GM20431 (cell line): Measurements from ENCODE around the gene CCZ1.
"Not testable (repeated sequence)": the region's sequence is repeated elsewhere in the genome, so short reads cannot be mapped to it uniquely, and the experiment has no call there.

Experiments
- in situ Hi-C: fragments of 300-500 bp; cut with MseI, MboI; formaldehyde crosslinking; loops from one replicate; pipeline ENCODE4 v1.15.0; 2020; ENCODE audit warnings: low sequenced_read_pairs; ENCODE audit not compliant: unreplicated experiment

The CCZ1 gene

DNA sequence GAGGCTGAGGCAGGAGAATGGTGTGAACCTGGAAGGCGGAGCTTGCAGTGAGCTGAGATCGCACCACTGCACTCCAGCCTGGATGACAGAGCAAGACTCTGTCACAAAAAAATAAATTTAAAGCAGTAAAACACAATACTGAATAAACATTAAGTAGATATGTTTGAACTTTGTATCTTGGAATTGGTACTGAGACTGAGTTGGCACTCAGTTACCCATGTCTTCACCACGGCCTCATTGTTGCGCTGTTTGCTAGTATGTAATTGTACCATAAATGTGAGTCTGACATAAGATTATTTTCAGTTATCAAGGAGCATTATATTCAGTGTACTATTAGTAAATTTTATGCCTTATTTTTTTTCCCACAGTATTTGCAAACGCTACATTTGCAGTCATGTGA, 6.2 kb downstream of the CCZ1 start:
- in situ Hi-C loops, result not testable (repeated sequence)

DNA sequence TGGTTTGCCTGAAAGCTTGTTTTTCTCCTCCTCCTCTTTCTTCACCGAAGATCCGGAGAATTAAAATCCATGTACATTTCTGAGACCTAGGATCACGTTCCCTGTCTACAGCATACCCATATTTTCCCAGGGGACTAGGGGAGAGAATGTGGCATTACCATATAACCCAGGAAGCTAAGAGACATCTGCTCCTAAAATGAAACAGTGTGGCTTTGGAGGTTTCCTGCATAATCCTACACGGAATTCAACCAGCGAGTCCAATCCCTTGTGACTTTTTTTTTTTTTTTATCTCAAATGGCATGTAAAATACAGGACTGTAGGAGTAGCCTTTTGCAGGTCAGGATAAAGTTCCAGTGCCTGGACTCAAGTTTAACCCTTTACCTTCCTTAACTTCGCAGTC, 10.3 kb downstream of the CCZ1 start:
- in situ Hi-C loops, result not testable (repeated sequence)

DNA sequence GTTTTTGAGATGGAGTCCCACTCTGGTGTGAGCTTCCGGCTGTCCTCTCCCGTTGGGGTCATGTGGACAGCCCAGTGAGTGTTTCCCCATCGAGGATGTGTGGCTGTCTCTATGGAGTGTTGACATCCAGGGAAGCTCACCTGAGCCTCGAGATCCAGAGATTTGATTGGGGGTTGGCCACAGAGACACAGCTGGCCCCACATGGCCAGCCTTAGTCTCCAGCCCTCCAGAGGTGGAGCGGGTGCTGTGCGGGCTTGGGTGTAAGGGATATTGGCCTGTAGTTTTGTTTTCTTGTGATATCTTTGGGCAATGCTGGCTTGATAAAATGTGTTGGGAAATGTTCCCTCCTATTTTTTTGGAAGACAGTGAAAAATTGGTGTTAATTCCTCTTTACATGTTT, 18.0 kb downstream of the CCZ1 start:
- in situ Hi-C loops, result not testable (repeated sequence)

DNA sequence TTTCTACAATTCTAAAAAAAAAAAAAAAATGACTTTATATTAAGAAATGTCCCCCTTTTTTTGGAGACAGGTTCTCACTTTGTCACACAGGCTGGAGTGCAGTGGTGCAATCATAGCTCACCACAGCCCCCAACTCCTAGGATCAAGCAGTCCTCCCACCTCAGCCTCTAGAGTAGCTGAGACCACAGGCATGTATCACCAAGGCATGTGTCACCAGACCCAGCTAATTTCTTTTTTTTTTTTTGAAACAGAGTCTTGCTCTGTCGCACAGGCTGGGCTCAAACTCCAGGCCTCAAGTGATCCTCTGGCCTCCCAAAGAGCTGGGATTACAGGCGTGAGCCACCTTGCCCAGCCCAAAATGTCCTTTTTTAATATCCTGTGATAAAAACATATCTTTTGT, 25.6 kb downstream of the CCZ1 start:
- in situ Hi-C loops, result not testable (repeated sequence)

DNA sequence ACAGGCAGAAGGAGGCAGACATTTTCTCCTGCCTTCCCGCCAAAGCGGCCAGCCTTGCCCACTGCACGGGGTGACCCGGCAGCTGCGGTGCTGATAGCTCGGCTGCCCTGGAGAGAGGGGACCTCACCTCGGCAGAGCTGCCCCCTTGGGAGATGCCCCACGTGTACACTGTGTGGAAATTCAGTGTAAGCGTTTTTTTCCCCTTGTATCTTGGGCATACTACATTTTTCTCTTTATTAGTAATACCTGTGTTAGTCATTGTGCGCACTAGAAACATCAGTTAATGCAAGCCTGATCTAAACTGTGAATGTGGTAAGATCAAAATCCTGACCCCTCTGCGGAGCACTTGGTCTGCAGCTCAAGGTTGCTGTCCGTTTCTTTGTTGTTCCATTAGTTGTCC, 26.1 kb downstream of the CCZ1 start:
- in situ Hi-C loops, result not testable (repeated sequence)

DNA sequence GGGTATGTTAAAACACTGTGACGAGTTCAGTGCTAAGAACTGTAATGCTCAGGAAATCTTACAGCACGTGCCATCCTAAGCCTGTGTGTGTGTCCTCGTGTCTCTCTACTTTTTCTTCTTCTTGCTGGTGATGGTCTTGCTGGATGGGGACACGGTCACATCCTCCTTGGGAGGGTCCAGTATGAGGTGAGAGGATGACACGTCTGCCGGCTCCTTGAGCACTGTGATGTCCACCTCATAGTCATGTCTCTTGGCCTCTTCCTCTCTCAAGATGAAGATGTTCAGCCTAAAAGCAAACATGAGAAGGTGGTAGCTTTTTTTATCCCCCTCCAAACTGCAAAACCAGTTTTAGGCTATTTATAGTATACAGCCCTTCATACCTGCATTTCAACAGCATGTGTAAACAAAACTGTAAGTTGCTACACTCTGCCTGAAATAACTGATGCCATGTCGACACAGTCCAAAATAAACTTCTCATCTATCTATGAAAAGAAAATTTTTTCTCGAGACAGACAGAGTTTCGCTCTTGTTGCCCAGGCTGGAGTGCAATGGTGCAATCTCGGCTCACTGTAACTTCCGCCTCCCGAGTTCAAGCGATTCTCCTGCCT, 27.8 kb downstream of the CCZ1 start:
- in situ Hi-C loops, result not testable (repeated sequence)

DNA sequence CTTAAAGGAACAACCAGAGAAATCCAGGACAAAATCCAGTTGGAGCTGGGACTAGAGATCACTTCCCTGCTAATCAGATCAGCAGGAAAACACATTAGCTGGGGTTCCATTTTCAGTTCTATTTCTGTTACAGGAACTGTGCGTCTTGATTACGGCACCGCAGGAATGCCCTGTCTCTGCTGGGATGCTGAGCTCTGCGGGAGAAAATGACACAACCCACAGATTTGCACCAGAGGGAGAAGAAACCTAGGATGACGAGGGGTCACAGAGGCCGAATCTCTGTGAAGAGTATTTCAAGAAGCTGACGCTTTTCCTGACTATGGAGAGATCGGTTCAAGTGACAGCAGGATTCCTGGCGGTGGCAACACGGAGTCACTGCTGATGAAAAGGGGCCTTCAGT, 31.8 kb downstream of the CCZ1 start:
- in situ Hi-C loops, result not testable (repeated sequence)

DNA sequence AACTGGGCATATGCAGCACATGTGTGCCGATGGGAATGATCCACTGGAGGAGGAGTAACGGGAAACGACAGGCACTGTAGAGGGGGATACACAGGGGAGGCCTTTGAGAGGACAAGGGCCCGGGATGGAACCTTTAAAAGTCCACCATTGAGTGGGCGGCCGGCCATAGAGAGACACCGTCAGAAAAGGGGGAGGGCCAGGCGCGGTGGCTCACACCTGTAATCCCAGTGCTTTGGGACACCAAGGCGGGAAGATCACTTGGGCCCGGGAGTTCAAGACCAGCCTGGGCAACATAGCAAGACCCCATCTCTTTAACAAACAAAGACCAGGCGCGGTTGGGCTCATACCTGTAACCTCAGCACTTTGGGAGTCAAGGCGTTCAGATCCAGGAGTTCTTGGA, 32.7 kb downstream of the CCZ1 start:
- in situ Hi-C loops, result not testable (repeated sequence)

DNA sequence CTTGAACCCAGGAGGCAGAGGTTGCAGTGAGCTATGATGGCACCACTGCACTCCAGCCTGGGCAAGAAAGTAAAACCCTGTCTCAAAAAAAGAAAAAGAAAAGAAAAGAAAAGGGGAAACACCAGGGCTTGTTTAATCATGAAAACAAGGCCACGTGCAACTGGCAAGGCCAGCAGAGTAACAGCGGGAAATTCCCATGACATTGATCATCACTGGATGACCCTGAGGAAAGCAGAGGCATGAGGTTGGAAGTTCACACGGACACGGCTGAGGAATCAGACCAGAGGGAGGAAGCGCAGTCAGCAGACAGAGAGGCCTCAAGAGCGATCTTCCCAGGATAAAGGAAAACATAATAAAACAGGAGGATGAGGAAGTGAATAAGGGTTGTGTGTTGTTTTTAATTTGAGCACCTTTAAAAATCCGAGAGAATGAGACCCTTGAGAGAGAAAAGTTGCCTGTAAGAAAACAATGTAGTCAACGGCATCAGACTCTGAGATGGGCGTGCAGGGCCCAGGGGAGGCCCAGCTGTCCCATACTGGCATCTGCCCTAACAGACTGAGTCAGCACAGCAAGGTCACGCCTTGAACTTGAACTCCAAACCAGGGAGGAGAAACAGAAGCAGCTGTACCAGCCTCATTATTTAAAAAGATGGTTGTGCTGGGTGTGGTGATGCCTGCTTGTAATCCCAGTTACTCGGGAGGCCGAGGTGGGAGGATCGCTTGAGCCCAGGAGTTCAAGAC, 33.5 kb downstream of the CCZ1 start:
- in situ Hi-C loops, result not testable (repeated sequence)

DNA sequence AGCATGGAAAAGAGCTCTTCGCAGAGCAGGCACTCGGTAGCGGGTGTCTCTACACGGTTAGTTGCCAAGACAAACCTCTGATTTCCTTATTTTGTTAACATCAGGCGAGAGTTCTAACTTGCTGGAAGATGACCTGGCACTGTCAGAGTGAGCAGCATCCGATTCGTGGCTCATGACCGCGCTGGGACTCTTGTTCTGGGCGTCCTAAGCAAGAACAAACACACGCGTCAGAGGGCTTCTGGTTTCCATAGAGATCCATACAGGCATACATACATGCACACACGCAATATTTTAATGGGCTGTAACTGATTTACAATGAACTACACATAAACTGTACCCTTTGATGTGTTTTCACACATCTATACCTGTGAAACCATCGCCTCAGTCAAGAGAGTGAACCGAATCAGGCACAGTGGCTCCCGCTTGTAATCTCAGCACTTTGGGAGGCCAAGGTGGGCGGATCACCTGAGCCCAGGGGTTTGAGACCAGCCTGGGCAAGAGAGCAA, 36.5 kb downstream of the CCZ1 start:
- in situ Hi-C loops, result not testable (repeated sequence)

DNA sequence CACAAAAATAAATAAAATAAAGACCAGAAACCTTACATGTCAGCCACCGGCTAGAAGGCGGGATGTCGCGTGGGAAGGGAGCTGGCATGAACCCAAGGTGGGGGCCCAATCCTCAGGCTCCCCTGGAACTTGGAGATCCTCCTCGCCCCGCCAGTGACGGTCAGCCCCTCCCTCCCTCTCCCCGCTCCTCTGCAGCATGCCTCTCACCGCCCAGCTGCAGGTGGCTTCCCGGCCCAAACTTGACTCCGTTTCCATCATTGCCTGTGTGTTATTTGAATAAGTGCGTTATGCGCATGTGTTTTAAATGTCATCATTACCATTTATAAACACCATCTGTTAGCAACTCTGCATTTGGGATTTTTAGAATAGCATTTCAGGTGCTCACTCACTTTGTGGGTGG, 64.7 kb downstream of the CCZ1 start:
- in situ Hi-C loops, result not testable (repeated sequence)

DNA sequence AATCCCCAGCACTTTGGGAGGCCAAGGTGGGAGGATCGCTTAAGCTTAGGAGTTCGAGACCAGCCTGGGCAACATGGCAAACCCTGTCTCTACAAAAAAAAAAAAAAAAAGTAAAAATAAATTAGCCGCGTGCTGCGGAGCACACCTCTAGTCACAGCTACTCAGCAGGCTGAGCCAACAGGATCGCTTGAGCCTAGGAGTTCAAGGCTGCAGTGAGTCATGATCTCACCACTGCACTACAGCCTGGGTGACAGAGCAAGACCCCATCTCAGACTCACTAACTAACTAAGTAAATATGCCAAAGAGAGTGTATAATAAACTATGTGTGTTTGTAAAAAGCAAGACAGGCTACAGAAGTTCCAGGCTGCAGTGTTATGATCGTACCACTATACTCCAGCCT, 65.3 kb downstream of the CCZ1 start:
- in situ Hi-C loops, result not testable (repeated sequence)

DNA sequence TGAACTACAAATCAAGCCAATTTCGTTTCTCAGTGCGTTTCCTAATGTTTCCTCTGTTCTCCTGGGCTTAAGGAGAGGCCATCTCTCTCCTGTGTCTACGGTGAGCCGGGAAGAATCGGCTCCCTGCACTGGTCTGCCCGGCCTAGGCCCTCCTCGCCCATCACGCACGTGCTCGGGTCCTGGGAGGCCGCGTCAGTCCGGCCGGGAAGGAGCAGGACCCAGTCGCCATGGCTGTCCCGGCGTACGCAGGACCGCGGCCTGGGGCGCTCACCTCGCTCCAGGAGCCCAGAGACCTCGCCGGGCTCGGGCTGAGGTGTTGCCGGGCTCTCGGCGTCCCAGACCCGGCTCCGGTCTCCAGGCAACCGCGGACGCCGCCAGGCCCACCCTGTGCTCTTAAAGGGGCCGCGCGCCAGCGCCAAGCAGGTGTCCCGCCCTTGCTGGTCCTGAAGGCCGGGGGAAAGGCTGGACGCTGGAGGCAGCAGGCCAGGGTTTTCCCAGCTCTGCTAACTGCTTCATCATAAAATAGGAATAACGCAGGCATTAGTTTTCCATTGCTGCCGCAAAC, 71.9 kb downstream of the CCZ1 start, which contains the start of gene RSPH10B:
RSPH10B (minus strand) TSS at position 343 of the 565 bp plus-strand sequence. CDS start 3,573 bp downstream, outside the sequence.
- in situ Hi-C loops, result not testable (repeated sequence)

DNA sequence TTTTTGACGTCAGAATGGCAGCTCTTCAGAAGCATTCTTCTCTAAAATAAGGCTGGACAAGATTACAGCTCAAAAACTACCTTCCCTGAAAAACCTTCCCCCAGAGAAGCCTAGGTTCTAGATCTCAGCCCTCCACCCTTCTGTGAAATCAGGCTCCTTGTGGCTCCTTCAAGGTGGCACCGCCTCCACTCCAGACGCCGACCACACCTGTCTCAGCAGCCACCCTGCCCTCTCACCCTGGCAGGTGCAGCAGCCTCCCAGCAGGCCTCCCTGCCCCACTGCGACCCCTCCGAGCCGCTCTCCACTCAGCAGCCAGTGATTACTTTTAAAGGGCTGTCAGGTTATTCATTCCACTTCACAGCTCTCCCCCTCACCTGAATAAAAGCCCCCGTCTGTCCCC, 75.0 kb downstream of the CCZ1 start:
- in situ Hi-C loops, result not testable (repeated sequence)
